Stimulated activated memory B cell treated with anti-CD40 and anti-IgM and Interleukin-4, amounts not matched to agents 10 μg/mL and 1 μg/mL and 100 μg/mL, for 72 hours (primary cell): ENCODE results near the gene GRK1.

ENCODE experiments used
- ATAC-seq: fragments of 150-1000 bp; cut with Tn5 transposase; 2 replicates; pipeline ENCODE4 v1.10.0; 2021
- H3K27ac Mint-ChIP-seq: one replicate; pipeline ENCODE4 v1.8.0; 2022; ENCODE audit warnings: mild to moderate bottlenecking, mixed read lengths
- H3K27me3 Mint-ChIP-seq: one replicate; pipeline ENCODE4 v1.8.0; 2022; ENCODE audit warnings: mixed read lengths
- H3K36me3 Mint-ChIP-seq: one replicate; pipeline ENCODE4 v1.8.0; 2022; ENCODE audit warnings: mixed read lengths
- H3K4me1 Mint-ChIP-seq: one replicate; pipeline ENCODE4 v1.8.0; 2022; ENCODE audit warnings: mixed read lengths
- H3K4me3 Mint-ChIP-seq: one replicate; pipeline ENCODE4 v1.8.0; 2022; ENCODE audit warnings: mild to moderate bottlenecking, moderate library complexity, mixed read lengths
- H3K9me3 Mint-ChIP-seq: one replicate; pipeline ENCODE4 v1.8.0; 2022; ENCODE audit warnings: mixed read lengths

GRK1 gene

DNA sequence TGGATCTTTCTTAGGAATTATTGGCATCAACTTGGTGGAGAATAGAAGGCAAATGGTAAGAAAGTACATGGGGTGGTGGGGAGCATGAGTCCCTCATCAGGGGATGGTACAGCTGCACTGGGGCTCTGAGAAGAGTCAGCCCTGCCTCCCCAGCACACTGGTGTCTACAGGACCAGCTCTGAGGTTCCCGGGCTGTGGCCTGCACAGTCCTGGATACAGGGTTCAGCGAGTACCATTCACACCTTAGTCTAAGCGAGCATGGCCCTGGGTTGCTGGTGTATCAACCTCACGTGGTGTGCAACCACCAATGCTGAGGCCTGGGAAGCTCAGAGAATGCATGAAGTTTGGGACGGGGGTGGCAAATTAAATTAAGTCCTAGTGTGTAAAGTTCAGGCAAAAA lies 102.1 kb downstream of the GRK1 start:
- Mint-ChIP-seq H3K4me3 (no peak overlapping the region), H3K27ac (no peak overlapping the region), H3K27me3 (peaks cover 22% of the 10 kb centered on the region), H3K9me3 (peaks cover 2% of the 10 kb centered on the region), H3K4me1 (no peaks in the 10 kb centered on the region), H3K36me3 (no peaks in the 10 kb centered on the region)
- ATAC-seq, result no peak

DNA sequence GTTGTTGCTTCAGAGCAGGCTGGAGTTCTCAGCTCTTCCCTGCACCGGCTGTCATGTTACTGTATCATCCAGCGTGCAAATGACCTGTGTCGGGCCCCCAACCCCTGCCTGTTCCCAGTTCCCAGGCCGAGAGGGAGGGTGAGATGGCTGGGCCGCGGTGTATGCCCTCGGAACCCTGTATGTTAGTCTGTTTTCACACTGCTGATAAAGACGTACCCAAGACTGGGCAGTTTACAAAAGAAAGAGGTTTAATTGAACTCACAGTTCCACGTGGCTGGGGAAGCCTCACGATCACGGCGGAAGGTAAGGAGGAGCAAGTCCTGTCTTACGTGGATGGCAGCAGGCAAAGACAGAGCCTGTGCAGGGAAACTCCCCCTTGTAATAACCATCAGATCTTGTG lies 102.9 kb downstream of the GRK1 start:
- H3K4me1 Mint-ChIP-seq, result no peaks in the 10 kb centered on the region
- H3K27ac Mint-ChIP-seq, result no peak overlapping the region
- H3K4me3 Mint-ChIP-seq, result no peak overlapping the region

GRCh38 chr13:113770441-113770840 lies 103.4 kb downstream of the GRK1 start:
- Mint-ChIP-seq H3K4me3 (no peak overlapping the region), H3K27me3 (peaks cover 19% of the 10 kb centered on the region), H3K9me3 (peaks cover 2% of the 10 kb centered on the region), H3K27ac (no peak overlapping the region), H3K4me1 (no peaks in the 10 kb centered on the region), H3K36me3 (no peaks in the 10 kb centered on the region)
- ATAC-seq, result no peak

More for the DNA sequence above, 102.9 kb downstream of the GRK1 start:
- Mint-ChIP-seq H3K36me3 (no peaks in the 10 kb centered on the region), H3K27me3 (peaks cover 21% of the 10 kb centered on the region), H3K9me3 (peaks cover 2% of the 10 kb centered on the region)
- no peak for ATAC-seq

- no peaks in the 10 kb centered on the region for H3K36me3 Mint-ChIP-seq
- H3K4me1 Mint-ChIP-seq, result no peaks in the 10 kb centered on the region
- no peak overlapping the region for H3K27ac Mint-ChIP-seq
- H3K9me3 Mint-ChIP-seq, result peaks cover 2% of the 10 kb centered on the region
- no peak for ATAC-seq
- no peak overlapping the region for H3K4me3 Mint-ChIP-seq
- H3K27me3 Mint-ChIP-seq, result peaks cover 14% of the 10 kb centered on the region
Observed at GRCh38 chr13:113770937-113771336, 103.9 kb downstream of the GRK1 start.

- Mint-ChIP-seq H3K9me3 (peaks cover 2% of the 10 kb centered on the region), H3K36me3 (no peaks in the 10 kb centered on the region), H3K4me1 (no peaks in the 10 kb centered on the region), H3K27me3 (peaks cover 15% of the 10 kb centered on the region), H3K4me3 (no peak overlapping the region), H3K27ac (no peak overlapping the region)
- ATAC-seq, result no peak
Observed at GRCh38 chr13:113771709-113772331, 104.8 kb downstream of the GRK1 start.

- ATAC-seq, result no peak
- H3K36me3 Mint-ChIP-seq, result no peaks in the 10 kb centered on the region
- H3K9me3 Mint-ChIP-seq, result peaks cover 2% of the 10 kb centered on the region
- H3K27me3 Mint-ChIP-seq, result peaks cover 32% of the 10 kb centered on the region
- no peak overlapping the region for H3K27ac Mint-ChIP-seq
- H3K4me3 Mint-ChIP-seq, result no peak overlapping the region
- H3K4me1 Mint-ChIP-seq, result no peaks in the 10 kb centered on the region
Observed at GRCh38 chr13:113774177-113775107, 107.4 kb downstream of the GRK1 start.

DNA sequence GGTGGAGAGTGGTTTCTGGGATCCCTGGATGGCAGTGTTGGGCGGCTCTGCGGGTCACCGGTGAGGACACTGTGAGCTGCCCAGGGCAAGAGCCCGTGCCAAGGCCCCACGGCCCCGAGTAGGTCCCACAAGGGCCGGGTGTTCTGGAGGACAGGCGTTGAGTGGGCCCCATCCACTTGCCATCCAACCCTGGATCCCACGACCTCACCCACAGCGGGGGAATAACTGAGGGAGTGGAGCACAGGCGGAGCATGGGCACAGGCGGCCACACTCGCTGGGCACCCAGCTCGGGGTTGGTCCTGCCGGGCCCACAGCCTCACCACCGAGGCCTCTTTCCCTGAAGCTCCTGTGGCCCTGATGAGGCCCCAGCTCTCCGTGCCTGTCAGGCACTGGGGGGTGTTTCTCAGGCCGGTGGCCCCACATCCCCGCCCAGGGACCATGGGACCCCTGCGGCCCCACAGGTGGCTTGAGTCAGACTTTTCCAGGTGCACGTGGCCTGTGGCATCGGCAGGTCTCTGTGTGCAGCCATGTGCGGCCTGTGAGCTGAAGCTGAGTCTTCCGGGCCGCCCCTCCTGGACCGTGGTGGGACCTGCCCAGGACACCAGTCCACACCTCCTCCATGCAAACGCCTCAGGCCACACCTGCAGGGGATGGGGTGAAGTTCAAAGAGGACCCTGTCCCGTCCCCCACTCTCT lies 108.6 kb downstream of the GRK1 start:
- Mint-ChIP-seq H3K4me3 (no peak overlapping the region), H3K27ac (no peak overlapping the region), H3K9me3 (peaks cover 2% of the 10 kb centered on the region), H3K36me3 (no peaks in the 10 kb centered on the region), H3K27me3 (peaks cover 33% of the 10 kb centered on the region), H3K4me1 (no peaks in the 10 kb centered on the region)
- ATAC-seq, result no peak

DNA sequence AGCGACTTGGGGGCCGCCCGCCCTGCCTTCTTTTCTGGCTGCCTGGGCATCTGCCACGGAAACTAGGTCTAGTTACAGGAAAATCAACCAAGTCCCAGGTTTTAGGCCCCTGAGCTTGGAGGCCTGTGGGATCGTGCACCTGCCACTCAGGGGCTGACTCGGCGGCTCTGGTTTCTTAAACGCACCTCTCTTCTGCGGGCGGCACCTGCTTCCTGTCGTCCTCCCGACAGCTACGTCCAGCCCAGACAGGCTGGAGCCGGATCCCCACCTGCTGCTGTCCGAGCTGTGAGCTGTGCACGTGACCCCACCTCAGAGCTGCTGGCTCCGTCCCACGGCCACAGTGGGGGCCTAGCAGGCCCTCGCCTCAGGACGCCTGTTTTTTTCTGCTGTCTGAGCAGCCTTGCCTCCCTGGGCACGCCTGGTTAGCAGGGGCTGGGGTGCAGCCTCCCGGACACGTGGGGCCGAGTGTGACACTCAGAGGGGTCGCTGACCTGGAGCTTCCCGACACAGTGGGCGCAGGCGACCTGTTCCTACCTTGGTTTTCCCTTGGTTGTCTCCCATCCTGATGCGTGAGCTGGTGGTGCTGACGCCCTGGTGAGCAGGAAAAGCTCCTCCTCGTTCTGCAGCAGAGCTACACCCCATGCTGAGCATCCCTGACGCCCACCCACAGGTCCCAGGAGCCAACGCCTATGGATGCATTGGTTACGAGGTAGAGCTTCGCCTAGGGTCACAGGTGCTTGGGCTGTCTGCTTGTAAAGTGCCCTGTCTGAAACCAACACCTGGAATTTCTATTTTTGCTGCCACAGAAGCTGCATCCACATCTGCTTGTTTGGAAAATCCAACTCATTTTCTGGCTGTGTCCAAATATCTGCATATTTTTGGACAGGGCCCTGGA lies 109.5 kb downstream of the GRK1 start:
- Mint-ChIP-seq H3K27me3 (peaks cover 33% of the 10 kb centered on the region), H3K4me1 (no peaks in the 10 kb centered on the region), H3K4me3 (no peak overlapping the region), H3K9me3 (peaks cover 2% of the 10 kb centered on the region), H3K36me3 (no peaks in the 10 kb centered on the region), H3K27ac (no peak overlapping the region)
- ATAC-seq, result no peak

GRCh38 chr13:113777311-113778260 lies 110.6 kb downstream of the GRK1 start:
- Mint-ChIP-seq H3K4me1 (no peaks in the 10 kb centered on the region), H3K36me3 (no peaks in the 10 kb centered on the region), H3K4me3 (no peak overlapping the region), H3K27ac (no peak overlapping the region), H3K27me3 (peaks cover 33% of the 10 kb centered on the region), H3K9me3 (no peaks in the 10 kb centered on the region)
- no peak for ATAC-seq

- Mint-ChIP-seq H3K27me3 (peaks cover 55% of the 10 kb centered on the region), H3K27ac (no peak overlapping the region), H3K4me3 (no peak overlapping the region), H3K4me1 (no peaks in the 10 kb centered on the region), H3K9me3 (no peaks in the 10 kb centered on the region), H3K36me3 (no peaks in the 10 kb centered on the region)
- no peak for ATAC-seq
Observed at GRCh38 chr13:113781571-113781970, 114.6 kb downstream of the GRK1 start.

GRCh38 chr13:113782472-113782871 lies 115.5 kb downstream of the GRK1 start:
- Mint-ChIP-seq H3K36me3 (no peaks in the 10 kb centered on the region), H3K9me3 (no peaks in the 10 kb centered on the region), H3K4me1 (no peaks in the 10 kb centered on the region), H3K27me3 (peaks cover 46% of the 10 kb centered on the region), H3K4me3 (no peak overlapping the region), H3K27ac (no peak overlapping the region)
- ATAC-seq, result no peak

DNA sequence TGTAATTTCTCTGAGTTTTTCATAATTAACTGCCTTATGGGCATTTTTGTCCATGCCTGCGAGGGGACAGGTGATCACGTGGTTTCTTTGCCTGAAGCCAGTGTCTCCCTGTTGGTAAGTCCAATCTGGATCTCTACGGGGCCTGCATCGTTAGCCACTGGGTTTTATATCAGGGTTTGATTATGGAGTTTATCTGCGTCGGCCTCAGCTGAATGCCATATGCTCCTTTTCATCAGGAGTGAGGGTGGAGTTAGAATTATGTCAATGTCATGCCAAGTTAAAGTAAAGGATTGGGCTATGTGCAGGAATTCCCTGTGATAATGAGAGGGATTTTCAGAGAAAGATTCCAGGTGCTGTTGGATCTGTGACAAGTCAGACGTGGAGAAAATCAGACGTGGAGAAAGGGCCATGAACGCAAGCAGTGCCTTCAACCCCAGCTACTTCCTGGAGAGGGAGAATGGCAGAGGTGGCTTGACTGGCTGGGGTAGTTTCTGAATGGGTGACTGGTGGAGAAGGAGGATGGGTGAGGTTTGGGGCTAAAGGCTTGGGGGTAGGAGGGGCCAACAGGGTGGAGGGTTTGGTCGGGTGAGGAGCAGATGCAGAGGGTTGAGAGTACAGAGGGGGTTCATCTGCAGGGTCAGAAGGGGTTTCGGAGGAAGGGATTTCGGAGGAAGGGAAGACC lies 116.3 kb downstream of the GRK1 start:
- Mint-ChIP-seq H3K4me3 (no peak overlapping the region), H3K27me3 (peaks cover 37% of the 10 kb centered on the region), H3K36me3 (no peaks in the 10 kb centered on the region), H3K4me1 (no peaks in the 10 kb centered on the region), H3K27ac (no peak overlapping the region), H3K9me3 (no peaks in the 10 kb centered on the region)
- ATAC-seq, result no peak

DNA sequence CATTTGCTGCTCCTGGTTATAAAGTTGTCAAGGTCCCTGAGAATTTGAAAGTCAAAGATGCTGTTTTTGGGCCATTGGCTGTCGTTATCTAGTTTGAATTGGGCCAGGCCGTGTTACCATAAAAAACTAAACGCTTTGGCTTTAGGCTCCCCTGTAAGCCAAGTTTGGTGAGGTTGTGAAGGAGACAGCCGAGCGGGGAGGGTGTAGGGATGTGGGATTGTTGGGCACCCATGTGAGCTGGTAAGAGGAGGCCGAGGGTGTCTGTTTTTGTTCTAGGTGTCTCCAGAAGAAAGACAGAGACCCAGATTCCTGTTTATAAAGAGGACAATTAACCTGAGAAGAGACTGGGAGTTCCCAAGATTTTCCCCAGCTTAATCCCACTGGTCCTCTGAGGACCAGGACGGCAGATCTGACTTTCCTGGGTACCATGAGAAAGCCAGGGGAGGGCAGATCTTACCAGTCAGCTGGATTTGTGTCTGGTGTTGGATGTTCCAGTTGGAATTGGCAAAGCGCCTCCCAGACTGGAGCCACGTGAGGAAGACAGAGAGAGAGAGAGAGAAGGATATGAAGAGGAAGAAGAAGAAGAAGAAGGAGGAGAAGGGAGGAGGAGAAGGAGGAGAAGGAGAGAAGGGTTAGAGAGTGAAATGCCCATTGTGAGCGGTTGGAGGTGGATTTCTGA lies 117.1 kb downstream of the GRK1 start:
- Mint-ChIP-seq H3K9me3 (no peaks in the 10 kb centered on the region), H3K27ac (no peak overlapping the region), H3K4me1 (no peaks in the 10 kb centered on the region), H3K27me3 (peaks cover 35% of the 10 kb centered on the region), H3K36me3 (no peaks in the 10 kb centered on the region), H3K4me3 (no peak overlapping the region)
- ATAC-seq, result no peak
